NK-92 (cell line): Measurements from ENCODE around the gene DYNC1I1.

Experiments used
- DNase-seq: peaks from one replicate; lab custom pipeline; 2025; ENCODE audit not compliant: unreplicated experiment; lab: John Stamatoyannopoulos, UW

DYNC1I1 gene

GRCh38 chr7:96074871-96075270 is 302.5 kb downstream of the DYNC1I1 start:
- DNase-seq = no peak

DNA sequence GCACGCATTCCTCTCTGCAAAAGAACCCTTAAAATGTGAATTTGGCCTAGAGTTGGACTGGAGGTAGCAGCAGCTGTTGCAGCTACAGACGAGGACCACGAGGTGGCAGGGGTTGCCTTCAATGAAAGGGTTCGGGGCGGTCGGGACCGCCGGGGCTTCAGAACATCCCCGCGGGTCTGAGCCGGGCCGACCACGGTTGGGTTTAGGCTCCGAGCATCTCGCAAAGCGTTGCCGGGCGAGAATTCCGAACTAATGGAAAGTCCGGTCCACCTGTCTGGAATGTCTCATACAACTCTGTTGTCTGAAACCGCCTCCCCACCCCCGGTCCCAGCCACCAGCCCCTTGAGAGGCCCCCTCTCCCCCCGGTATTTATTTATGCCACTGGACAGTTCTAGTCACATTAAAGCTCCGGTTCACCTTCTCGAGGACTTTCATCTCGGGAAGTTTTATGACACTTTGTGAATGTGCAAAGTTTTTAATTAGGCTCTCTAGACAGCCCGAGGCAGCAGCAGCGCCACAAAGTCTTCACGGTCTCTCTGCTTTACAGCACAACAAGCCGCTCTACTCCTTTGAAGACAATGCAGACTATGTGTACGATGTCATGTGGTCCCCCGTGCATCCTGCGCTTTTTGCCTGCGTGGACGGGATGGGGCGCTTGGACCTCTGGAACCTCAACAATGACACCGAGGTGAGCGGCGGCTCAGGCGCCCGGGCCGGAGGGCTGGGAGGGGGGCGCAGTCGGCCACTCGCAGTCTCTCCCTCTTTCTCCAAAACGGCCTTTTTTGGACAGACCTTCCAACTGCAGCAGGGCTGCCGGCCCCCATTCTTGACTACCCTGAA is 303.4 kb downstream of the DYNC1I1 start:
- DNase-seq = no peak

DNA sequence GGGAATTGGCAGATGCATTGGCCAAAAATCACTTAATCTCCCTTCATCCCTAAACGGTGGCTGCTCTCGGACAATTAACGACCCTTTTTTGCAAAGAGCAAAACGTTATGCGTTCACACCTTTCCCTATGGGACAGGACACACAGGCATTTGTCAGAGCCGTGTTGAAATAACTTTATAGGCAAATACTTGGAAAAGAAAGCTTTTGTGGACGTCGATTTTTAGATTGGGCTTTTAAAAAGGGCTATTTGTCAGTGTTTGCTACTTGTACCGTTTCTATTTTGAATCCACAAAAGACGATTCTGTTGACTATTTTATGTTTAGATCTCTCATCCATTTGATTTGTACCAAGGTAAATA is 304.0 kb downstream of the DYNC1I1 start:
- DNase-seq = no peak

- DNase-seq = no peak
These were observed 307.7 kb downstream of the DYNC1I1 start for GRCh38 chr7:96080027-96080426.

- no peak for DNase-seq
These were observed 312.7 kb downstream of the DYNC1I1 start for GRCh38 chr7:96084881-96085553.

DNA sequence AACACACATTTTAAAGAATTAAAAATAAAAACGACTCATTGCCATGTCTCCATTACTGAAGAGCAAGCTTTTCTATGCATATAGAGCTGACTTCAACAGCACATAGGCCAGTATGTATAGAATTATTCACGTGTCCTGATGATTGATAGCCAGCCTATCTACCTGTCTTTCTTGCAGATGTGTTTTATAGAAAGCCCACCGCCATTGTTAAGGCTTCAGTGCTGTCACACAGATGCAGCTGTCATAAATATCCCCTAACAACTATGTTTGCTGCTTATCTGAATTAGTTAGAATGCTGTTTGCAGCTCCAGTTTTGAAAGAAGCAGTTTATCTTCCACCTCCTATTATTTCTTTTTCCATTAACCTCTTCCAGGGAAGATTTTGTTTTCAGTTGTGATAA is 313.6 kb downstream of the DYNC1I1 start:
- DNase-seq = no peak

DNA sequence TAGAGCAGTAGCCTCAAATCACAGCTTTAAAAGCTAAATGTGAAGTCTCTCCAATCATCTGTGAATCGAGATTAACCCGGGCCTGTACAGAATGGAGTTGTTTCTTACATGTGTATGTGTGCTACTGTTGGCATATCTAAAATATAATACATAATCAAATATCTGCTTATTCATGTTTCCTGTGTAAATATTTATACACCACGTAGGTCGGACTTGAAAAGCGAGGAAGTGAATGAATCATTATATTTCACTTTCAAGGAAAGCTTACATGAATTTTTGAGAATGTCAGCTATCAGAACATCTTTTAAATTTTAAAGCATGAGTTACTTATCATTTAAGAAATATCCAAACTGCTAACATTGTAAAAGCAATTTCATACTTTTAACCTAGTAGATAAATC is 316.2 kb downstream of the DYNC1I1 start:
- no peak for DNase-seq

DNA sequence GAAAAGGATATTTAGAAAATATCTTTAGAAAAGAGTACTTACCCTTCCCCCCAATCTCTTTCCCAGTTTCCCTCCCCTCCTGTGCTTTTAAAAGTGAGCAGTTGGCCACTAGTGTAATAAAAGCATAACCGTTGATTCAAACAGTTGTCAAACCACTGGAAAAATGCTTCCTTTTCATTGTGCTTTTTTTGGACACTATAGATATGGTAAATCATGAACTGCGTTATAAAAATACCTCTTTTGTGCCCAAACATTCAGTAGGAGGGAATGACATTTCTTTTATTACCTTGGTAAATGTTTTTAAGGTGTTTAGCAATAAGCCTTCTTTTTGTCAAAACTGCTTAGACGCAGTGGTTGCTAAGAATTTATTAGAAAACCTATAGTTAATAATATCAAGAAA is 317.2 kb downstream of the DYNC1I1 start:
- DNase-seq = no peak

DNA sequence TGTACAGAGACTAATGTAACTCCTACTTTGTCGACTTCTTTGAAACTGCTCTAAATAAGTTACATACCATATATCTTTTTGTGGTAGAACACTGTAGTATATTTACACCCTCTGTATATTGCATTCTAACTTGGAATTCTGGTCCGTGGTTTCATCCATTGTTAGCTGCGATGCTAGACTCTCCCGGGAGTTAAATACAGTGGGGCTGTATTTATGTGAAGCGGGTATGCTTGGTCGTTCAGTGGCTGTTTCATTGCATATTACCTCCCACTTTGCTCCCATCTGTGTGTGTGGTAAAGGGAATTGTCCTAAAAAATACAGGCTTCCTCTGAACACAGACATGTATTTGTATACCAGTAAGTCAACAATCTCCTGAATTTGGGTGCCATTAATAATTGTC is 318.4 kb downstream of the DYNC1I1 start:
- DNase-seq = no peak

GRCh38 chr7:96093435-96093834 is 321.1 kb downstream of the DYNC1I1 start:
- no peak for DNase-seq

DNA sequence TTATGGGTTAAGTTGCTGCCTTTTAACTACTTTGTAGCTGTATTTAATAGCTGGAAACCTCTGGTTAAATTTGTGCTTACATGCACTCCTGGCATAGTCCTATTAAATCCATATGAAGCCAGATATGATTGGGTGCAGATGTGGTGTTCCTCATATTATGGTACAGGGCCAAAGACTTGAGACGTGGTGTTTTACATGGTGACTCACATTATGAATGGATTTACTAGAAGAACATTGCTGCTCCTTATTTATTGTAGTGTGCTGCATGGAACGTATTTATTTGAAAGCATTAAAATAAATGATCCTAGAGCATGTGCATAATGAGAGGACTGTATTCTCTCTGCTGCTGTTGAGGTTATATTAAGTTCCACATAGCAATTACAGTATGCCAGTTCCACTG is 325.5 kb downstream of the DYNC1I1 start:
- no peak for DNase-seq

GRCh38 chr7:96100737-96101136 is 328.4 kb downstream of the DYNC1I1 start:
- DNase-seq = no peak

- DNase-seq = no peak
These were observed 329.9 kb downstream of the DYNC1I1 start for GRCh38 chr7:96102096-96102811.

- no peak for DNase-seq
These were observed 332.6 kb downstream of the DYNC1I1 start for GRCh38 chr7:96104984-96105383.

GRCh38 chr7:96111405-96111804 is 339.1 kb downstream of the DYNC1I1 start:
- no peak for DNase-seq

GRCh38 chr7:96114190-96114589 is 341.8 kb downstream of the DYNC1I1 start:
- no peak for DNase-seq

- DNase-seq = no peak
These were observed 343.8 kb downstream of the DYNC1I1 start for GRCh38 chr7:96116173-96116572.

DNA sequence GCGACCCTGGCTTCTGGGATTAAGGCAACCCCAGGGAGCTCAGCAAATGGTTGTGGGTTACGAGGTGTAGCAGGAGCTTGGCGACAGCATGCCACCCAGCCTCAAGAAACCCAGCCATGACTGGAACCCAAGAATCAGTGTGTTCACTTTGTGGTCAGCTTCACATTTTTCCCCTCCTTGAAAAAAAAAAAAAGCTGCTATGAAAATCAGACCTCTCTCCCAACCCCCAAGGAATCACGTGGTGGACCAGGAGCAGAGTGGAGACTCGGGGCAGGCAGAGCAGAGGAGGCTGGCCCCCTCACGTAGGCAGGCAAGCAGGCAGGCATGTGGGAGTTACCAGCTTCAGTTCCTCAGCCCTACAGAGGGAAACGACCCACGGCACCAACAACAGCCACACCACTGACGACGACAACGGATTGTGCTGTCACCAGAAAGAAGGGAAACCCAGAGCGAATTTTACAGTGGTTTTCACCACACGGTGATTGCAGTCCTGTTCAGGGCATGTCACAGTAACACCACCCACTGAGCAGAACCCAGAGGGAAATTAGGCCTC is 346.2 kb downstream of the DYNC1I1 start:
- no peak for DNase-seq

- DNase-seq = no peak
These were observed 348.3 kb downstream of the DYNC1I1 start for GRCh38 chr7:96120445-96121225.

DNA sequence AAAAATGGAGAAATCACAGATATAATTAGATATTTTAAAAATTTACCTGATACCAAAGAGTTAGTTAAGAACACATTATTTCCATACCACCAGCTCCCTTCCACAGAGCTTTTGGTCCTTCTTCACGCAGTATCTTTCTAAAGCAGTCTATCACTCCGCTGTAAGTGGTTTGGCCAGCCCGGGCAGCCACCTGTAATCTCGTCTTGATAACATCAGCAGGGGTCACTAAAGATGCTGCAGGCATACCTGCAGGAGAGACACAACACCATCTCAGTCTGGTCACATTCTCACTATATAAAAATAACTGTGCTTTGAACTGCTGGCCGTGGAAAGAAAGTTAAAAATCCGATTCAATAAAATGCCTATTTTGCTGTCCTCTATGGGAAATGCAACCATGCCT is 349.4 kb downstream of the DYNC1I1 start:
- no peak for DNase-seq

GRCh38 chr7:96122746-96123145 is 350.4 kb downstream of the DYNC1I1 start:
- no peak for DNase-seq
